Muscle of back (tissue), 10 donors: ENCODE data around the gene NAA11. TPM values are rescaled to one million over a fixed set of nuclear protein-coding genes. Genes with fewer than 3 reads are reported as not detected.

Experiments used
- polyA plus RNA-seq, 10 donors: library from polyadenylated mRNA; unstranded; fragments of 120-200 nt; gene quantifications; one replicate each; pipeline ENCODE4 v1.2.1, GENCODE V29; 2013; ENCODE audit not compliant: insufficient read length in 10 of 10

NAA11 gene
- polyA plus RNA-seq, 10 donors = 0.24 to 0.64 (median 0.34) TPM

Other genes starting within 250 kb of the NAA11 start
- not detected for gene GK2, start 82.2 kb upstream of the NAA11 start, polyA plus RNA-seq